HepG2 (cell line): ENCODE results near the gene C21orf58. TPM values are rescaled to one million over a fixed set of nuclear protein-coding genes. Genes with fewer than 3 reads are reported as not detected.

Source experiments
- AGO2 ChIP-seq: fragments of 200-400 bp; formaldehyde crosslinking; optimal IDR thresholded peaks from 2 replicates; pipeline ENCODE3; 2017; ENCODE audit warnings: mild to moderate bottlenecking, low read depth, low read length, moderate library complexity
- AKAP8 ChIP-seq: sonication (generic); formaldehyde crosslinking; IDR thresholded peaks from 2 replicates; pipeline ENCODE4 v1.5.1; 2020; ENCODE audit warnings: mild to moderate bottlenecking, missing genetic modification reagents
- ATAD3A ChIP-seq: sonication (generic); formaldehyde crosslinking; IDR thresholded peaks from 2 replicates; pipeline ENCODE4 v1.4.0; 2020; ENCODE audit warnings: missing genetic modification reagents
- FOXA1 ChIP-seq, 2 experiments: fragments of 450-650 bp in 1 of 2; sonication (generic) in 1 of 2; formaldehyde crosslinking in 1 of 2; IDR thresholded peaks; 2 replicates each; pipeline versions ENCODE4 v1.4.0 to v1.6.1; 2016 to 2020; ENCODE audit warnings: missing genetic modification reagents in 1 of 2
- HMG20A ChIP-seq: IDR thresholded peaks from 2 replicates; pipeline ENCODE4 v1.6.1; 2016; ENCODE audit warnings: borderline replicate concordance
- KMT2A ChIP-seq: sonication (generic); formaldehyde crosslinking; IDR thresholded peaks from 2 replicates; pipeline ENCODE4 v1.4.0; 2020; ENCODE audit warnings: missing genetic modification reagents
- MED8 ChIP-seq: sonication (generic); formaldehyde crosslinking; IDR thresholded peaks from 2 replicates; pipeline ENCODE4 v1.8.1; 2023; ENCODE audit warnings: mild to moderate bottlenecking, missing genetic modification reagents; ENCODE audit not compliant: insufficient replicate concordance
- PATZ1 ChIP-seq: sonication (generic); formaldehyde crosslinking; IDR thresholded peaks from 2 replicates; pipeline ENCODE4 v1.4.0; 2020; ENCODE audit warnings: missing genetic modification reagents
- RNF219 ChIP-seq: sonication (generic); formaldehyde crosslinking; IDR thresholded peaks from 2 replicates; pipeline ENCODE4 v1.5.0; 2020; ENCODE audit warnings: mild to moderate bottlenecking, missing genetic modification reagents
- SETDB1 ChIP-seq: sonication (generic); formaldehyde crosslinking; IDR thresholded peaks from 2 replicates; pipeline ENCODE4 v1.5.1; 2020; ENCODE audit warnings: missing genetic modification reagents, mild to moderate bottlenecking, borderline replicate concordance
- SP2 ChIP-seq: sonication (generic); formaldehyde crosslinking; IDR thresholded peaks from 2 replicates; pipeline ENCODE4 v1.5.1; 2020; ENCODE audit warnings: mild to moderate bottlenecking, missing genetic modification reagents
- YY1 ChIP-seq: IDR thresholded peaks from 2 replicates; pipeline ENCODE4 v1.6.1; 2011; ENCODE audit warnings: low read length, low read depth, moderate library complexity, mild to moderate bottlenecking; ENCODE audit not compliant: insufficient read depth, insufficient replicate concordance
- ZNF292 ChIP-seq: sonication (generic); formaldehyde crosslinking; IDR thresholded peaks from 2 replicates; pipeline ENCODE4 v1.8.1; 2022; ENCODE audit warnings: mild to moderate bottlenecking, low read depth, missing genetic modification reagents, borderline replicate concordance
- ZNF333 ChIP-seq: sonication (generic); formaldehyde crosslinking; IDR thresholded peaks from 2 replicates; pipeline ENCODE4 v1.4.0; 2020; ENCODE audit warnings: mild to moderate bottlenecking, missing genetic modification reagents, borderline replicate concordance
- ZNF431 ChIP-seq: sonication (generic); formaldehyde crosslinking; IDR thresholded peaks from 2 replicates; pipeline ENCODE4 v1.9.0; 2022; ENCODE audit warnings: missing genetic modification reagents, low read depth, mild to moderate bottlenecking, borderline replicate concordance
- ZNF713 ChIP-seq: sonication (generic); formaldehyde crosslinking; IDR thresholded peaks from 2 replicates; pipeline ENCODE4 v1.4.0; 2020; ENCODE audit warnings: mild to moderate bottlenecking, missing genetic modification reagents
- ZNF790 ChIP-seq: sonication (generic); formaldehyde crosslinking; IDR thresholded peaks from 2 replicates; pipeline ENCODE4 v1.8.0; 2022; ENCODE audit warnings: missing genetic modification reagents, mild to moderate bottlenecking, borderline replicate concordance
- ZNF841 ChIP-seq: sonication (generic); formaldehyde crosslinking; IDR thresholded peaks from 2 replicates; pipeline ENCODE4 v1.8.1; 2023; ENCODE audit warnings: missing genetic modification reagents, borderline replicate concordance
- polyA plus RNA-seq, 8 experiments: library from polyadenylated mRNA; depleted of rRNA in 3 of 8; stranded (reverse) in 7 of 8; unstranded in 1 of 8; fragments of >200 nt; fragmentation: Illumina TruSeq in 4 of 8; extraction: Trizol in 4 of 8; gene quantifications; 2 replicates each; pipeline versions ENCODE4 v1.2.1 to v1.2.3, GENCODE V29; 2011 to 2016; ENCODE audit warnings: low read depth in 4 of 8, missing spikeins in 1 of 8, mixed read lengths in 1 of 8; ENCODE audit not compliant: insufficient read depth in 1 of 8
- total RNA-seq, 5 experiments: library from RNA; depleted of rRNA; stranded (reverse); fragments of >200 nt; fragmentation: Illumina TruSeq; extraction: Trizol; gene quantifications; 2 replicates each; pipeline ENCODE4 v1.2.3, GENCODE V29; 2016; ENCODE audit warnings: low read depth in 1 of 5
- TF ChIP-seq, protein P1 (sequence below): sonication (generic); formaldehyde crosslinking; IDR thresholded peaks from 2 replicates; pipeline ENCODE4 v1.4.0; 2020; ENCODE audit warnings: missing genetic modification reagents, mild to moderate bottlenecking, borderline replicate concordance

C21orf58 gene
- total and polyA plus RNA-seq, 2 of the 13 experiments (the other 11 are each of a cell fraction or from before 2014, with no cell fraction given), result 3.5 to 6.8 TPM

- TF ChIP-seq, protein P1, sequence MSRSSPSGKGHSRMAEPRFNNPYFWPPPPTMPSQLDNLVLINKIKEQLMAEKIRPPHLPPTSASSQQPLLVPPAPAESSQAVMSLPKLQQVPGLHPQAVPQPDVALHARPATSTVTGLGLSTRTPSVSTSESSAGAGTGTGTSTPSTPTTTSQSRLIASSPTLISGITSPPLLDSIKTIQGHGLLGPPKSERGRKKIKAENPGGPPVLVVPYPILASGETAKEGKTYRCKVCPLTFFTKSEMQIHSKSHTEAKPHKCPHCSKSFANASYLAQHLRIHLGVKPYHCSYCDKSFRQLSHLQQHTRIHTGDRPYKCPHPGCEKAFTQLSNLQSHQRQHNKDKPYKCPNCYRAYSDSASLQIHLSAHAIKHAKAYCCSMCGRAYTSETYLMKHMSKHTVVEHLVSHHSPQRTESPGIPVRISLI, result no peak; the same call in 1 of the 2 replicates
- TF ChIP-seq ATAD3A (CRISPR knock-in tag), result no peak
- TF ChIP-seq YY1, result peak; percentile 77
- TF ChIP-seq AGO2, result peak; percentile 90
- no peak for TF ChIP-seq RNF219 (CRISPR knock-in tag)
- no peak for TF ChIP-seq HMG20A
- TF ChIP-seq MED8 (CRISPR knock-in tag), result peak; percentile 40
- peak; percentile 100 for TF ChIP-seq KMT2A (CRISPR knock-in tag)
- peak; percentile 94 for TF ChIP-seq PATZ1
- 0 out of 2 replicates have a peak, but pooled peaks have one; percentile 16 for TF ChIP-seq ZNF292
- no peak for TF ChIP-seq ZNF713 (CRISPR knock-in tag)
- TF ChIP-seq AKAP8 (CRISPR knock-in tag), result no peak
- TF ChIP-seq SETDB1 (CRISPR knock-in tag), result no peak
- TF ChIP-seq ZNF841 (CRISPR knock-in tag), result no peak
- peak; percentile 69; the same call in 1 of the 2 replicates for TF ChIP-seq ZNF333 (CRISPR knock-in tag)
- peak; percentile 73 for TF ChIP-seq SP2
- TF ChIP-seq ZNF431 (CRISPR knock-in tag), result peak; percentile 50; the same call in 1 of the 2 replicates
- TF ChIP-seq FOXA1 (IDR thresholded peaks at IDR 0.05), result no peak
- TF ChIP-seq FOXA1 (CRISPR knock-in tag; IDR thresholded peaks at IDR 0.05), result peak; percentile 31; the same call in 1 of the 2 replicates
- peak; percentile 25; the same call in 1 of the 2 replicates for TF ChIP-seq ZNF790 (CRISPR knock-in tag)
Measured at GRCh38 chr21:46285761-46286647, 37.7 kb downstream of the C21orf58 start, which contains the start of gene YBEY (continued).
